B cell (primary cell): ENCODE measurements around the gene UBE2G2. TPM values are rescaled to one million over a fixed set of nuclear protein-coding genes. Genes with fewer than 3 reads are reported as not detected.

ENCODE experiments used
- ATAC-seq: fragments of 200-7000 bp; cut with Tn5 transposase; one replicate; pipeline ENCODE4 v1.10.0; 2021; ENCODE audit warnings: low read depth, mild to moderate bottlenecking, moderate number of reproducible peaks, moderate library complexity
- CTCF ChIA-PET: fragments of 350-600 bp; sonication (Branson Sonifier 250); formaldehyde crosslinking; loops from one replicate; lab custom pipeline; 2021; ENCODE audit warnings: antibody characterized with exemption, inconsistent platforms; lab: Charles Lee
- POLR2A ChIA-PET: fragments of 350-600 bp; sonication (Branson Sonifier 250); formaldehyde crosslinking; loops from one replicate; lab custom pipeline; 2021; ENCODE audit warnings: antibody characterized with exemption; lab: Charles Lee
- DNase-seq: peaks from one replicate; pipeline ENCODE4 v3.0.0; 2013
- H2AFZ ChIP-seq: 2 replicates; pipeline ENCODE4 v1.6.1; 2012; ENCODE audit warnings: mild to moderate bottlenecking, low read depth, low read length; ENCODE audit not compliant: insufficient read depth, poor library complexity, severe bottlenecking
- H3K27ac ChIP-seq, 2 donors: 1 replicate in 1 of 2; 2 replicates in 1 of 2; pipeline ENCODE4 v1.5.1; 2012 to 2013; ENCODE audit warnings: low read length in 2 of 2, mild to moderate bottlenecking in 2 of 2, moderate library complexity in 1 of 2
- H3K27me3 ChIP-seq, 4 experiments: fragments of 200-600 bp in 1 of 4; sonication (generic) in 1 of 4; replicated peaks in 1 of 4; 1 replicate in 2 of 4; 2 replicates in 2 of 4; pipeline versions ENCODE4 v1.6.1 to v1.7.0; 2013 to 2016; ENCODE audit warnings: low read length in 3 of 4, mild to moderate bottlenecking in 2 of 4, mixed read lengths in 1 of 4, moderate library complexity in 1 of 4; ENCODE audit not compliant: insufficient read depth in 4 of 4, control insufficient read depth in 3 of 4; ENCODE audit errors: control extremely low read depth in 1 of 4
- H3K36me3 ChIP-seq, 2 experiments: replicated peaks in 1 of 2; 1 replicate in 1 of 2; 2 replicates in 1 of 2; pipeline versions ENCODE4 v1.6.1 to v1.7.1; 2013; ENCODE audit warnings: low read length in 1 of 2; ENCODE audit not compliant: insufficient read depth in 2 of 2, control insufficient read depth in 1 of 2; ENCODE audit errors: control extremely low read depth in 1 of 2, extremely low read depth in 1 of 2
- H3K4me1 ChIP-seq, 2 donors: fragments of 200-600 bp in 1 of 2; sonication (generic) in 1 of 2; 1 replicate in 1 of 2; 2 replicates in 1 of 2; pipeline versions ENCODE4 v1.5.1 to v1.6.1; 2013 to 2017; ENCODE audit warnings: low read length in 2 of 2; ENCODE audit not compliant: control insufficient read depth in 2 of 2, insufficient read depth in 2 of 2
- H3K4me2 ChIP-seq: replicated peaks from 2 replicates; pipeline ENCODE3; 2012; ENCODE audit warnings: mild to moderate bottlenecking, low read depth, low read length; ENCODE audit not compliant: poor library complexity, severe bottlenecking
- H3K4me3 ChIP-seq, 5 experiments: fragments of 200-600 bp in 1 of 5; sonication (generic) in 1 of 5; 1 replicate in 3 of 5; 2 replicates in 2 of 5; pipeline versions ENCODE4 v1.5.1 to v1.7.0; 2011 to 2016; ENCODE audit warnings: low read length in 4 of 5, mild to moderate bottlenecking in 4 of 5, low read depth in 2 of 5, control low read depth in 1 of 5, moderate library complexity in 1 of 5; ENCODE audit not compliant: insufficient read depth in 1 of 5; ENCODE audit errors: control extremely low read depth in 1 of 5, extremely low read depth in 1 of 5
- H3K79me2 ChIP-seq: fragments of 200-600 bp; sonication (generic); one replicate; pipeline ENCODE4 v1.6.0; 2016; ENCODE audit warnings: low read length; ENCODE audit not compliant: control insufficient read depth, insufficient read depth
- H3K9ac ChIP-seq: fragments of 200-600 bp; sonication (generic); 2 replicates; pipeline ENCODE4 v1.6.1; 2017; ENCODE audit warnings: mild to moderate bottlenecking, low read length, moderate library complexity
- H3K9me3 ChIP-seq, 3 donors: one replicate each; pipeline versions ENCODE4 v1.6.1 to v1.7.1; 2013; ENCODE audit warnings: low read length in 2 of 3; ENCODE audit not compliant: control insufficient read depth in 2 of 3, insufficient read depth in 1 of 3; ENCODE audit errors: control extremely low read depth in 1 of 3
- H4K20me1 ChIP-seq: 2 replicates; pipeline ENCODE4 v1.6.0; 2012; ENCODE audit warnings: mild to moderate bottlenecking, low read length; ENCODE audit not compliant: insufficient read depth, control insufficient read depth, poor library complexity, severe bottlenecking
- H3K27ac Mint-ChIP-seq: one replicate; pipeline ENCODE4 v1.8.0; 2021; ENCODE audit warnings: mixed read lengths
- H3K27me3 Mint-ChIP-seq: one replicate; pipeline ENCODE4 v1.8.0; 2021; ENCODE audit warnings: mixed read lengths
- H3K4me1 Mint-ChIP-seq: one replicate; pipeline ENCODE4 v1.8.0; 2021; ENCODE audit warnings: mixed read lengths
- H3K4me3 Mint-ChIP-seq: one replicate; pipeline ENCODE4 v1.8.0; 2021; ENCODE audit warnings: mixed read lengths
- H3K9me3 Mint-ChIP-seq: one replicate; pipeline ENCODE4 v1.8.0; 2022; ENCODE audit warnings: mixed read lengths; ENCODE audit not compliant: insufficient read depth
- EZH2 ChIP-seq: IDR thresholded peaks from 2 replicates; pipeline ENCODE4 v1.6.1; 2012; ENCODE audit warnings: borderline replicate concordance, low read depth, mild to moderate bottlenecking, moderate library complexity, low read length; ENCODE audit not compliant: insufficient read depth, poor library complexity, severe bottlenecking
- WGBS: methylation state at CpG from one replicate; pipeline ENCODE4 v1.1.5; 2013; ENCODE audit warnings: missing lambda C conversion rate; ENCODE audit not compliant: insufficient coverage; 5-methylcytosine and 5-hydroxymethylcytosine counted together
- intact Hi-C: fragments of 100-400 bp; cut with micrococcal nuclease; formaldehyde crosslinking; loops from one replicate; pipeline ENCODE4 v1.10.0; 2022
- polyA plus RNA-seq: library from polyadenylated mRNA; depleted of rRNA; stranded (reverse); fragments of >200 nt; gene quantifications from 2 replicates; pipeline ENCODE4 v1.2.3, GENCODE V29; 2012
- total RNA-seq, 2 donors: library from RNA; stranded (reverse); fragments of 120-200 nt in 1 of 2; gene quantifications; 1 replicate in 1 of 2; 2 replicates in 1 of 2; pipeline versions ENCODE4 v1.2.3 to v1.2.4, GENCODE V29; 2013 to 2022
- TF ChIP-seq, protein P1 (sequence below): fragments of 200-600 bp; IDR thresholded peaks from one replicate; pipeline ENCODE4 v1.8.0; 2022; ENCODE audit warnings: antibody characterized with exemption, mild to moderate bottlenecking

UBE2G2 gene
- total and polyA plus RNA-seq, 2 donors (not counting 1 experiment from before 2014, with no cell fraction given), result 96.4 to 109 TPM

DNA sequence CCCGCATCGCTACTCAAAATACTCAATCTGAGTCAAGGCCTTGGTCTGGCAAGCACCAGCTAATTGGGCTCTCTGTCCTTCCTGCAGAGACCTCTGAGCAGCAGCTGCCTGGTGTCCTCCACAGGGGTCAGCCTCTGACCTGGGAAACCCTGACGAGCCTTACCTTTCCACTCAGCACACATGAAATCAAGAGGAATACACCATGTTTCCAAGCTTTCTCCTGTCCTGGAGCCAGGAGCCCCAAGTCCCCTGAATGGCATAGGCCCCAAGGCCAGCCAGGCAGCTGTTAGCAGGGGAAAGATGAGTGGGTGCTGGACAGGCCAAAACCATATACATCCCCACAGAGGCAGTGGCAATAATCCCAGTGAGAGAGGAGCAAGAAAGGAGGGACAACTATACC is 63.0 kb downstream of the UBE2G2 start:
- Histone ChIP-seq H3K4me2 (no peak overlapping the region), H3K4me1 (no peaks in the 10 kb centered on the region), H3K9ac (no peak overlapping the region), H3K36me3 (no peaks in the 10 kb centered on the region), H3K27ac (no peak overlapping the region), H3K9me3 (peaks cover 5 to 59% (median 22%) of the 10 kb centered on the region in 3 donors), H3K79me2 (no peaks in the 10 kb centered on the region), H3K4me3 (no peak overlapping the region), H4K20me1 (no peaks in the 10 kb centered on the region), H2AFZ (no peak overlapping the region), H3K27me3 (peaks cover 0 to 6% (median 0%) of the 10 kb centered on the region in 4 experiments)
- Mint-ChIP-seq H3K27me3 (peaks cover 12% of the 10 kb centered on the region), H3K4me3 (no peak overlapping the region), H3K4me1 (no peaks in the 10 kb centered on the region), H3K9me3 (no peaks in the 10 kb centered on the region), H3K27ac (no peak overlapping the region)
- 100% methylated on average over 3 of the region's 3 CpGs for WGBS
- ATAC-seq, result no peak
- intact Hi-C loops, result no loop called here
- ChIA-PET POLR2A (no interaction called here), CTCF (no interaction called here)
- DNase-seq, result no peak
- no peak for TF ChIP-seq EZH2
- TF ChIP-seq, protein P1, sequence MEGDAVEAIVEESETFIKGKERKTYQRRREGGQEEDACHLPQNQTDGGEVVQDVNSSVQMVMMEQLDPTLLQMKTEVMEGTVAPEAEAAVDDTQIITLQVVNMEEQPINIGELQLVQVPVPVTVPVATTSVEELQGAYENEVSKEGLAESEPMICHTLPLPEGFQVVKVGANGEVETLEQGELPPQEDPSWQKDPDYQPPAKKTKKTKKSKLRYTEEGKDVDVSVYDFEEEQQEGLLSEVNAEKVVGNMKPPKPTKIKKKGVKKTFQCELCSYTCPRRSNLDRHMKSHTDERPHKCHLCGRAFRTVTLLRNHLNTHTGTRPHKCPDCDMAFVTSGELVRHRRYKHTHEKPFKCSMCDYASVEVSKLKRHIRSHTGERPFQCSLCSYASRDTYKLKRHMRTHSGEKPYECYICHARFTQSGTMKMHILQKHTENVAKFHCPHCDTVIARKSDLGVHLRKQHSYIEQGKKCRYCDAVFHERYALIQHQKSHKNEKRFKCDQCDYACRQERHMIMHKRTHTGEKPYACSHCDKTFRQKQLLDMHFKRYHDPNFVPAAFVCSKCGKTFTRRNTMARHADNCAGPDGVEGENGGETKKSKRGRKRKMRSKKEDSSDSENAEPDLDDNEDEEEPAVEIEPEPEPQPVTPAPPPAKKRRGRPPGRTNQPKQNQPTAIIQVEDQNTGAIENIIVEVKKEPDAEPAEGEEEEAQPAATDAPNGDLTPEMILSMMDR, result no peak

DNA sequence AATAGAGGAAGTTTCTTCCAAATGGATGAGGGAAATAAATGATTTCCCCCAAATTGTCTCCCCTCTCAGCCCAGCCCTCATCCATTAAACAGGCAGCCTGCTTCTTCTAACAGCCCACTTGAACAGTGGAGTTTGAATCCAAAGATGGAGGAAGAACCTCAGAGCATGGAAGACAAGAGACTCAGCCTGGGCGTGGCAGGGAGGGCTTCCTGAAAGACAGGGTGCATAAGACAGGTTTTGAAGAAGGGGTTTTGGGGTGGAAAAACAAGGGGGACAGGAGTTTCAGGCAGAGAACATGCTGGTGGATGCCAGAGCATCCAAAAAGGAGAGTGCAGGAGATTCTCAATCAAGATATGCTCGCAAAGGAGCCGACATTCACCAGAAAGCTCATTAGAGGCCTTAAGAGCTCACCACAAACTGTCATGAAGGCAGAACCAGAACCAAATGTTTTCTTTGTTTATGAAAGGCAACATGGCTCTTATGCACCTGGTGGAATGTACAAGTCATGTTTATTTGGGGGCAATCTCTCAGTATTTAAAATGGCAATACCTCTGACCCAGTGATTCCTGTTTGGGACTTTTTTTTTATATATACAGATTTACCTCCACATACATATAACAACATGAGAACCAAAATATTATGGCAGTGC is 63.8 kb downstream of the UBE2G2 start:
- H3K27ac ChIP-seq, result no peak overlapping the region
- Mint-ChIP-seq H3K4me1 (no peaks in the 10 kb centered on the region), H3K27ac (no peak overlapping the region), H3K4me3 (no peak overlapping the region), H3K27me3 (peaks cover 12% of the 10 kb centered on the region), H3K9me3 (no peaks in the 10 kb centered on the region)
- DNase-seq (peak; percentile 21), ATAC-seq (no peak)
- no peak overlapping the region for H2AFZ ChIP-seq
- no peak overlapping the region for H3K4me3 ChIP-seq
- intact Hi-C loops, result no loop called here
- H3K9me3 ChIP-seq, result peaks cover 5 to 62% (median 22%) of the 10 kb centered on the region in 3 donors
- H3K27me3 ChIP-seq, result peaks cover 0 to 6% (median 0%) of the 10 kb centered on the region in 4 experiments
- no peak for TF ChIP-seq EZH2
- TF ChIP-seq, protein P1, result no peak
- WGBS, result 76% methylated on average over 3 of the region's 3 CpGs
- no peaks in the 10 kb centered on the region for H3K79me2 ChIP-seq
- no peaks in the 10 kb centered on the region for H3K4me1 ChIP-seq
- H3K9ac ChIP-seq, result no peak overlapping the region
- H3K4me2 ChIP-seq, result no peak overlapping the region
- POLR2A ChIA-PET, result no interaction called here
- CTCF ChIA-PET, result no interaction called here
- H4K20me1 ChIP-seq, result no peaks in the 10 kb centered on the region
- H3K36me3 ChIP-seq, result no peaks in the 10 kb centered on the region
